Ramos (cell line): ENCODE measurements around the gene NEO1.

Experiments used
- in situ Hi-C: fragments of 300-500 bp; cut with MboI; formaldehyde crosslinking; loops from one replicate; pipeline ENCODE4 v1.14.3; 2022; ENCODE audit warnings: low sequenced_read_pairs; ENCODE audit not compliant: unreplicated experiment

Gene NEO1

DNA sequence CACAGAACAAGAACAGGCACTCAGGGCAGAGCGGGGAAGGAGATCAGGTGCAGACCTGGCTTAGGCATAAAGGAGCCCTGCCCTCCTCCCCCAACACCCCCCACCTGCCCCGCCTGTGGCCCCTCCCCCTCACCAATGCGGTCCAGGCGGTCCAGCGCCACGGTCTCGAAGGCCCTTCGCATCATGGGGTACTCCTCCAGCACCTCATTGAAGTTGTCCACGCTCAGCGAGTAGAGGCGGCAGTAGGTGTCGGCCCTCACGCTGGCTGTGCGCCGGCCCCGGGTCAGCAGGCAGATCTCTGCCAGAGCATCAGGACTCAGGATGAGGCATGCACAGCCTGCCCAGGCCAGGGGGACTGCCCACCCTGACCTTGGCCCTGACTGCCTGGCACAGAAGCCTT lies 271.7 kb downstream of the NEO1 start:
- in situ Hi-C loops = no loop called here

DNA sequence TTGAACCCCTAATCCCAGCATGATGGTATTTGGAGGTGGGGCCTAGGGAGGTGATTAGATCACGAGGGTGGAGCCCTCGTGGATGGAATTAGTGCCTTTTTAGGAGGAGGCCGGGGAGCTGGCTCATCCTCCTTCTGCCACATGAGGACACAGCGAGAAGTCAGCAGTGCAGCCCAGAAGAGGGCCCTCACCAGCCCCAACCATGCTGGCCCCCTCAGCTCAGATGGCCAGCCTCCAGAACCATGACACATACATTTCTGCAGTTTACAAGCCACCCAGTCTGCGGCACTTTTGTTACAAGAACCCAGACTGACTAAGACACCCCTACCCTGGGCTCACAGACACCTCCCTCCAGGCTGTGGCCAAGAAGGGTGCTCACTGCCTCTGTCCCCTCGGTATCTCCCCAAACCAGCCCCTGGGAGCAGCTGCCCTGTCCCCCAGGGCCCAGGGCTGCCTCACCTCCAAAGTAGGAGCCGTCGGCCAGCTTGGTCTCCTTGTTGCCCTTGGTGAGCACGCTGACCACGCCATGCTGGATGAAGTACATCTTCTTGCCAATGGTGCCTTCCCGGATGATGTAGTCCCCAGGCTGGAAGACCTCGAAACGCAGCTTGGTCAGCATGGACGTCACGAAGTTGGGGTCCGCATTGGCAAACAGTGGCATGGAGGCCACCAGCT lies 272.4 kb downstream of the NEO1 start:
- in situ Hi-C loops = no loop called here

DNA sequence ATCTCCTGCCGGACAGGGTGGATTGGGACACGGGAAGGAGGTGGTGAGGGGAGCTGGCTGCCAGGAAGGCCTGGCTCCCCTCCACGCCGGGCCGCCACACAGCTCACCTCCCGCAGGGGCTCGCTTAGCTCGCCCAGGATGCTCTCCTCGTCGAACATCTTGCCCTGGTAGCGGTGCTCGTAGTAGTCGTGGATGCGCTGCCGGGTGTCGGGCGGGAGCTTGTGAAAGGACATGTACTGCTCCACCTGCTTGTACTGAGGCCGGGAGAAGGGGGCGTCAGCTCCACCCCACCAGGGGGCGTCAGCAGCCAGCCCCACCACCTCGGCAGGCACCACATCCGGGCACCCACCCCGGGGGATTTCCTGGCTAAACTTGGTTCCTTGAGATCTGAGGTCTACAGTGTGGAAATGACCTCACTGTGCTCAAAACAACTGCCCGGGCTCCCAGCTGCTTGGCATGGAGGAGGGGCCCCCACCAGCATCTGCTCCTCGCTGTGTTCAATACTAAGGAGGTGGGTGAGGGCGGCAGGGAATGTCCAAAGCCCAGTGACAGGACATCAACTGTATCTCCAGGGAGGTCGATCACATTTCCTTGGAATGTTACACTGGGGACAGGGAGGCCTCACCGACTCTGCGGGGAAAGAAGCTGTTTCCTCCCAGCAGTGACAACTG lies 273.1 kb downstream of the NEO1 start:
- in situ Hi-C loops = no loop called here

DNA sequence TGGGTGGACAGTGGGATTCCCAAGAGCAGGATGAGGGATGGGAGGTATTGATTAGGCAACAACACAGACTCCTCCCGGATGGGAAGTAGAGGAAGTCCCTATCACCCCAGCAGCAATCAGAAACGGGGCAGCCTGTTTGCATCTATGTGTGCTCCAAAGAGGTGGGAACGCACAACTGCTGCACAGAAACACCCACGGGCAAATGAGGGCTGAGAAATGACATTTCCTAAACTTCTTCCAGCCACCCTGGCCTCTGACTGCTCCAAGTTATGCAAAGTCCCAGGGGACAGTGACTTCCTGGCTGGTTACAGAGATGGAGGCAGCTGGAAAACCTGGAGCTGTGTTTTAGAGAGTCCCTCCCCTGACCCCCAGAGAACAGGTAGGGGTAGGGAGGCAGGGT lies 273.9 kb downstream of the NEO1 start:
- in situ Hi-C loops = no loop called here

- in situ Hi-C loops = no loop called here
Observed at GRCh38 chr15:73328149-73328820, 276.0 kb downstream of the NEO1 start.

DNA sequence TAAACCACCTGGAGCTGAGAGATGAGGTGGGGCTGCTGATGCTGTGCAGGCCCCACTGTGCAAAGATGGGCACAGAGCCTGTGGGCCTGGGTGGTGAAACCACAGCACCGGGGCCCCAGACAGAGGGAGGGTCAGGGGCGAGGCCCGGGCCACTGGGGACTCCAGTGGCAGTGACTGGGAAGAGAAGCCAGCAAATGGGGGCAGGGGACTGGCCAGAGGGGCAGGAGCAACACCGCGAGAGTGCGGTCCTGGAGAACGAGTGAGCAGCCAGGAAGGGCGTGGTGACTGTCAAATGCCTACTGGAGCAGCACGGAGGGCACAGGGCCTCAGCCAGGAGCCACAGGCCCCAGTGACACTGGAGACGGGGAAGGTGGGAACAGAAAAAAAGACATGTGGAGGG lies 276.7 kb downstream of the NEO1 start:
- in situ Hi-C loops = no loop called here

- in situ Hi-C loops = no loop called here
Observed at GRCh38 chr15:73329501-73330200, 277.4 kb downstream of the NEO1 start.

DNA sequence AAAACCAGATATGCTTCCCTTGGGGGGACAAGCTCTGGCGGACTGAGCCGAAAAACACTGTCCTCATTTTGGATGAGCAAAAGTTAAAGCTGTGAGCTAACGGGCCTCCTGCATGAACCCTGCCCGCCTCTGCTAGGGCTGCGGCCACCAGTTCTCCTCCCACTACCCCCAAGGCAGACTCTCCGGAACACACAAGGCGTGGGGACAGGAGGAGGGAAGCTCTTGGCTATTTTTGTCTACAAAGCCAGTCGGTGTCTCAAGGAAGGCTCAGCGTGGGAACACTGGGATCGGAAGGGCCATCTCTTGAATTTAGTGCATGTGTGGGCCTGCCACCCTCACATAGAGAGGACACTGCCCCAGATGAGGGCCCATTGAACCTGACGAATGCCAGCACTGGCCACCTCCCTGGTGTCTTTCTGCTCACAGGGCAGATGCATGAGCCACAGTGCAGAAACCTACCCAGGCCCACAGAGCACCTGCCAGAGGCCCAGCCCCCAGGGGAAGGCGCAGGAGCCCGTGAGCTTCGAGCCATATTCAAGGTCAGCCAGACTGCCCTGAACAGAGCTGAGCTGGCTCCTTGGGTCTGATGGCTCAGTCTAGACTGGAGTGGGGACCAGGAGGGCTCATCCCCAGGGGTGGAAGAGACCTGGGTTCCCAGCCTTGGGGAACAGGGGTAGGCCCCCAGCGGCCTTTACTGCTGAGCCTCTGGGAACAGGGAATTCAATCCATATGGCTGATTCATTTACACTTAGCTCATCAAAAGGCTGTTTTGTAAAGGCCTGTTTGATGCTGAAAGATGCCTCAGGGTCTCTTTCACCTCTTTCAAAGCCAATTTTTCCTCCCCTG lies 278.2 kb downstream of the NEO1 start:
- in situ Hi-C loops = no loop called here

- in situ Hi-C loops = no loop called here
Observed at GRCh38 chr15:73331501-73331900, 279.2 kb downstream of the NEO1 start.

DNA sequence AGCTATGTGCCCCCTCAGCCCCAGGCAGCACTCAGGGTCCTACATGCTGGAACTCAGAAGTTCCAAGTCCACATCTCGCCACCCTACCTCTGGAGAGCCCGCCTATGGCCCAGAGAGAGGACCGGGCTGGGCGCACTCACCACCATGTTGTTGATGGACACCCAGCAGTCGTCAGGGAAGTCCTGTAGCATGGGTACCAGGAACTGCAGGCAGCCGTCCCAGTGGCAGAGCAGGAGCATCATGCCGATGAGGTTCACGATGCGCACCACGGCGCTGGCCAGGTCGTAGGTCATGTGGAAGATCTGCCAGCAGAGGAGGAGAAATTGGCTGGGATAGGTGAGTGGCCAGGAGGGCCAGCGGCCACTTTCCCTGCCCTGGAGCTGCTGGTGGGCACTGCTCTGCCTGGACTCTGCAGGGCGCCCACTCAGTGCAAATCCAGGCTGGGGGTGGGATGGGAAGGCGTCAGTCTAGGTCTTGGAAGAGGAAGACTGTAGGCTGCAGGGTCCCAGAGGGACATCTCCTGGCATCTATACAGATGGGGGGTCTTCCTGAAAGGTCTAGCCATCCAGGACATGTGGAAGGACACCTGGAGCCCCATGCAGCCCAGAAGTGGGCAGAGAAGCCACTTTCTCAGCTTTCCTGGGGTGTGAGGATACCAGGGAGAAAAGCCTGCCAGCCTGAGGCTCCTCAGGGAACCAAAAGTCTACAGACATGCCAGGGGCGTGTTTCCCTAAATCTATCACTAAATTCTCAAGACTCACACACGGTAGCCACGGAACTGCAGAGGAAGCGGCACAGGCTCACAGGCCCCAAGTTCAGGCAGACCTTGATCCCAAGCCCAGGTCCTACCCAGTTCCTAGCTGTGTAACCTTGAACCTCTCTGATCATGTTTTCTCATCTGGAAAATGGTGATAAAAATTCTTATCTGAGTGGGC lies 280.0 kb downstream of the NEO1 start:
- in situ Hi-C loops = no loop called here

- in situ Hi-C loops = no loop called here
Observed at GRCh38 chr15:73333001-73333400, 280.7 kb downstream of the NEO1 start.

- in situ Hi-C loops = no loop called here
Observed at GRCh38 chr15:73334086-73334485, 281.8 kb downstream of the NEO1 start.

GRCh38 chr15:73335026-73335425 lies 282.8 kb downstream of the NEO1 start:
- in situ Hi-C loops = no loop called here

DNA sequence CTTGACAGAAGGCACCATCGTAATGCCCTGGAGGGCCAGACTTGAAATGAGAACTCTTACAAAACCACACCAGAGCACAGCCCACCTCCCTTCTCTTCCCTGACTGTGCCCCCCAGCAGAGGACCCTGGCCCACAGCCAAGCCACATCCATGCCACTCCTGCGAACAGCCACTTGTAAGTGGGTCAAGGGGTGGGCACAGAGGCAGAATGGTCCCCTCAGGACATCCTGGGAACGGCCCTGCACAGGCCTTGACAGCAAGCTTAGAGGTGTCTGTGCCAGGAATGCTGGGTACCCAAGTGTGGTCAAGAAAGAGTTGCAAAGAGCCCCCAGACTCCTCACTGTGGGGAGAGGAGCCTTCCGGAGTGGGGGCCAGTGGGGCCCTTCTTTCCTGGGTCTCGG lies 283.2 kb downstream of the NEO1 start:
- in situ Hi-C loops = no loop called here

- in situ Hi-C loops = no loop called here
Observed at GRCh38 chr15:73336756-73337155, 284.5 kb downstream of the NEO1 start.

GRCh38 chr15:73337187-73337586 lies 284.9 kb downstream of the NEO1 start:
- in situ Hi-C loops = no loop called here

GRCh38 chr15:73338058-73338457 lies 285.8 kb downstream of the NEO1 start:
- in situ Hi-C loops = no loop called here

DNA sequence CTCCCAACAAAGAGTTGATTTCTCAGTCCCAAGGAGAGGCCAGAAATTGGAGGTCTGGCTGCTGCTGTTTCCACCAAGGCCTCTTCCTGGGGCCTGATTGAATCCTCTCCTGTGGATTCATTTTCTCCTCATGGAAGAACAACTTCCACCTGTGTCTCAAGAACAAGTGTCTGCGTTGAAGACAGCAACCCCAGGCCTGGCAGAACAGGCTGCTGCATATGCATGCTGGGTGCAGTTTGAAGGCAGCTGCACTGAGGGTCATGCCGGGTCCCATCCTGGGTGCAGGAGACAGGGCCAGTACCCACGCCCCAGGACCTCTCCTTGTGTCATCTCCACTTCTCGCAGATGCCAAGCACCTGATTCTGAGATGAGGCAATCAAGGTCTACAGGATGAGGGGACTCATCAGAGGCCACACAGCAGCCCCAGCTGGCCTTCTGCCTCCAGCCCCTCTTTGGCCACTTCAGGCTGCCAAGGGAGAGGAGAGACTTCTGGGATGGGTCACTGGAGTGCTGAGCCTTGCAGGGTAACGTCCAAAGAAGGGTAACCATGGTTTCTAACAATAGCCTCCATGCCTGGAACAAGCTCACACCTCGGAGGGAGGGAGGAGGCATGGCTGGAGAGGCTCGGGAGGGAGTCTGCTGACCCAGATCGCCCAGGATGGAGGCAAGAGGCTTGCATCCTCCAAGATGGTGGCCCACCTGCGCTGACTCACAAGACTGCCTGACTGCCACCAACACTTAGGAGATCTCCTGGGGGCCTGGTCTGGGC lies 286.5 kb downstream of the NEO1 start:
- in situ Hi-C loops = no loop called here
